Measurements from ENCODE around the gene AREG.

The AREG gene

DNA sequence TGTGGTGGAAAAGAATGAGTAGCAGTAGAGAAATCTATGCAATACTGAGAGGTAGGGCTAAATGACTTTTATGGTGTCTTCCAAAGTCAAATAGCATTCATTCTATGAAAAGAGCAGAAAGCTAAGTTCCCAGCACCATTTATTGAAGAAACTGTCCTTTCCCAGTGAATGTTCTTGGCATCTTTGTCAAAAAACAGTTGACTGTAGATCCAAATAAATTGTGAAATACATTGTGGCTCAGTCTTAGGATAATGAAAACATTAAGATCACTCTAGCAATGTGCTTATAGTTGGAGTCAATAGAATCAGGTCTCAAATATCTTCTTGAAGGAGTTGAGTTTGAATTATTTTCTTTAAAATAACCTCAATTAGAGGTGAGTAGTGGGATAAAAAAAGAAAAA, 19.4 kb downstream of the AREG start:
- no peak for DNase-seq

DNA sequence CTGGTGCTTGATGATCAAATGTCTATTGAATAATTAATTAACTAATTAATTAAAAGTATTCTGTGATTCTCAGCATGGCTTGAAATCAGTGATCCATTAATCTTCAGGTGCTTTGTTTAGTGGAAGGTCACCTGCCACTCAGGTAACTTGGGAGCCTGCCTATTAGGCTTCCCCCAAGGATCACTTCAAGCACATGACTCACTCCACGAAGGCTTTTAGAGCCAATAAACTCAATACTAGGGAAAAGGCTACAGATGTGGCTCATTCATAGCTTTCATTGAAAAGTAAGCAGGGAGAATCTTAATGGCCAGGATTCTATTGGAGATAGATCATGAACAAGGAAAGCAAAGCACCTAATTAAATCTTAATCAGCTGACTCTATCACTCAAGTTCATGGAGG, 21.3 kb downstream of the AREG start:
- no peak for DNase-seq

DNA sequence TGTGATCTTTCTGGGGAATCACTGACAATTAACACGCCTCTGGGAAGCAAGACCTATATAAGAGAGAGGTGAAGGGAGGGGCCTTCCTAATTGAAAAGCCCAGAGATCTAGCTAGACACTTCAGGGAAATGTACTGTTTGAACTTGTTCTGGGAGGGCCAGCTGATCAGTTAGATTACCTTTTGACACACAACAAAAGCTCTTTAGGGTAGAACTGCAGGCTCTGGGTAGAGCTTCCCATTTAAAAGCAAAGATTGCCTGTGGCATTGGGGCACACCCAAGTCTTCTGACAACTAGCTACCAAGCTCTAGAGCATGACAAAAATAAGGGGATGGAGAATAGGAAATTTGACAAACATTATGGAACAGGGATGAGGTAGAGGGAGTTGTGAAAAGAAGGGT, 26.3 kb downstream of the AREG start:
- DNase-seq, result no peak

DNA sequence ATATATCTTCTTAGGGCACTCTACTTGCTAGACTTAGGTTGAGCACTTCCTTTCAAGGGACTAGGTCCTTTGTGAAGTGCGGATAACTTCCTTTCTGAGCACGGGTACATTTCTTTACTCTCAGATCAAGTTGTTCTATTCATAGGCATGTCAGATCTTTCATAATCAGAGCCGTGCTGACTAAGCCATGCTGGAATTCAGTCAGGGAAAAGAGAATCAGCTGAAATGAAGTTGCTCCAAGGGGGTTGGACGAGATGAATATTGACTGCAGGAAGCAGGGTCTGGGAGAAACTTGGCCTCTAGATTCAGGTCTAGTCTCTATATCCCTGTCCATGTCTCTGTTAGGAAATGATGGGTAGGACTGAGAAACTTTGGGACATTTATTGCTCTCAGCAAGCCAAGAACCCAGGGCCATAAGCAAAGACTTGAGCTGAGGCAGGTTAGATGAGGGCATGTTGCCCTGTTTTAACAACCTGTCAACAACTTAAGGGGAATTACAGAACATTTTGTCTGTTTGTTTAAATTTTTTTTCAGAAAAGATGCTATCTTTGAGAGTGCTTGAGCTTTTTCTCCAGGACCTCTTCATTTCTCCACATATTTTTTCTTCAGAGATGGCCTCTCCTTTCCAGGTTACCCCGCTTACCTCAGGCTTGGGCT, 28.3 kb downstream of the AREG start:
- DNase-seq, result no peak

DNA sequence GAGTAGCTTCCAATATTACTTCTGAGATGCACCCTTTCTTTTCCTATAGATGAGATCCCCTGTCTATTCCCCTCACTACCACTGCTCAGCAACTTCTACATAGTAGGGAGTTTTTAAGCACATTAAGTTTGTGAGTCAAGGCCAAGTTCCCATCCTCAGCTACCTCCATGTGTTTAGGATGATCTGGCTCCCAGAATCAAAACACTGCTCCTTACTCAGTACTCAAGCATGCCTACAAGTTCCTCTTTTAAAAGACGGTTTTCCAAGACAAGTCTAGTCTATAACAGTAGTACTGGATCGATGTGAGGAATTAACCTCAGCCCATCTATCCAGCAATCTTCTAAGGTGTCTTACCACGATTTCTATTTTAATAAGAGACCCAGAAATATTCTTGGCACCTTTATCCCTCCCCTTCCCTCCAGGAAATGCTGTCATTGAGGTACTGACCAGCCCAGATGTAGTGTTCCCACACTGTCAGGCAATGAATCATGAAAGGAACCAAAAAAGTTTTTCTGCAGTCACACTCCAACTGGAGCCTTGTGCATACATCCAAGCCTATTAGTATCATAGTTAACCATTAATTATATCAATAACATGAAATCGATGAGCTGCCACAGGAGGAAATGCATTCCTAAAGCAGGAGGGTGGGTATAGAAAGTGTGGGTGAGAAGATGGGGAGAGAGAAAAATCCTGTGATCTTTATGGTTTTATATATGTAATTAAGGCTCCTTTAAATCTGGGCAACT, 29.6 kb downstream of the AREG start:
- DNase-seq, result no peak

DNA sequence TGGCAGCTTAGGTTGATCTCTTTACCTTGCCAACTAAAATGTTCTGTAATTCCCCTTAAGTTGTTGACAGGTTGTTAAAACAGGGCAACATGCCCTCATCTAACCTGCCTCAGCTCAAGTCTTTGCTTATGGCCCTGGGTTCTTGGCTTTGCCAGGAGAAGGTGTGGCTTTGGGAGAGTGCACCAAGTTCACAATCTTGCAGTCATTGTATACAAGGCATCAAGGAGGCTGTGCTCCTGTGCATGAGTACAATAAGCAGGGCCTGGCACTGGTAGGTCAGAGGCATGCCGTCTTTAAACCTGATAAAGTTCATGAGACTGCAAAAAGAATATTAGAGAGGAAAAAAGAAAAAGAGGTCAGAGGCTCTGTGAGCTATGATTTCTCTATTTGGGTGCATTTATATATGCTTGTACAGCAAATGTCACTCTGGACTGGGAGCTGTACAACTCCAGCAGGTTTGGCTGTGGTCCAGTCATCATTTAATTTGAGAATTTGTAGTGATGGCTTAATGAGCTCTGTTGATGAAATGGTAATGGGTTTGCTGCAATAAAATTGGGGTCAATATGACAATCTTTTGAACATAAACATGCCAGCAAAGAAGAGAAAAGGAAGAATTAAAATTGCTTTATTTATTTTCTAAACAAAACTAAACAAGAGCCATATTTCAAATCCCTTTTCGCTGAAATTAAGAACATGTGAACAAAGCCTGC, 30.3 kb downstream of the AREG start:
- no peak for DNase-seq

DNA sequence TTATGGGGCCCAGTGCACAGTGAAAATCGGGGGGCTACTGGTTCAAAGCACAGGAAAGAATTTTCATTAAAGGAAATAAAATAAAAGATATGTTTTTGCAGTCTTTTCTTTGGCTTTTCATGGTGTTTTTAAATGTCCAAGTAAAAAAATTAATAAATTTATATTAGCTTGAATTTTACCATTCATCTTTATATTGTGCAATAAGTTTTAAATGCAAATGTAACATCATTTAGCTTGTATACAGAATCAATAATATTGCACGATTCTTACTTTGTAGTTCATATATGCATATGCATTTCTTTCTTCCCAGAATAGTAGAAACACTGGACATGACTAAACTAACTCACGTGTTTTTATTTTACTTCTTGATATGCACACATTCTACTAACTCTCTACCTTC, 31.0 kb downstream of the AREG start:
- no peak for DNase-seq

DNA sequence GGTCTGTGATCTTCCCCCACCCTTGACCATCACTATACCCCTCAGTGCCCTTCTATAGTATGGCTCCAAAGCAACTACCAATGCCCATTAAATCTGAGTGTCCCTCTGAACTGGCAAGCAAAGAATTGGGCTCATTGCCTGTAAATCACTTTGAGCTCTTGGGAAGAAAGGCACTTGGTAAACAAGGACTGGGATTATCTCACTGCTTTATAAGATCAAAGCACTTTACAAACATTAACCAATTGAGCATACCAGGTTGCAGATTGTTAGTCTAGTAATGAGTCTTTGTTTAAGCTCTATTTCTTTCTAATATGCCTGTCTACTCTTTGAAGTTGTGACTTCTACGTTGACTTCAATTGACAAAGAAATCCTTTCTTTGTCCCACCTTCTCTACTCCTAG, 34.1 kb downstream of the AREG start:
- no peak for DNase-seq

DNA sequence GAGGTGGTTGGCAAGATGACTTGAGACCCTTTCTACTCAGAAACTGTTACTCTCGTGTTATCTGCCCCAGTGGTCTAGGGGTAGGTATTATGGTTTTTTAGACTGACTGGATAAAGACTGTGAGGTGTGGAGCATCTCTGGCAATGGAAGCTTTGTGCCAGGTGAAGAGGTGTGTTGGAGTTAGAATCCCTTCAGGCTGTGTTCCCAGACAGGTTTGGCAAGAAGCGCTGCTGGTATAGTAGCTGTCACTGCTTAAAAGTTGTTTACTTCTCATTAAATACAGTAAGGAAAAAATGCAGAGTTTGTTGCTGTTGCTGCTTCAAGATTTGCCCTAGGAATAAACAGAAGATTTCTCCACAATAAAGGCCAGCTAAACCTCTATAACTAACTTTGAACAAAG, 35.3 kb downstream of the AREG start:
- DNase-seq, result no peak

DNA sequence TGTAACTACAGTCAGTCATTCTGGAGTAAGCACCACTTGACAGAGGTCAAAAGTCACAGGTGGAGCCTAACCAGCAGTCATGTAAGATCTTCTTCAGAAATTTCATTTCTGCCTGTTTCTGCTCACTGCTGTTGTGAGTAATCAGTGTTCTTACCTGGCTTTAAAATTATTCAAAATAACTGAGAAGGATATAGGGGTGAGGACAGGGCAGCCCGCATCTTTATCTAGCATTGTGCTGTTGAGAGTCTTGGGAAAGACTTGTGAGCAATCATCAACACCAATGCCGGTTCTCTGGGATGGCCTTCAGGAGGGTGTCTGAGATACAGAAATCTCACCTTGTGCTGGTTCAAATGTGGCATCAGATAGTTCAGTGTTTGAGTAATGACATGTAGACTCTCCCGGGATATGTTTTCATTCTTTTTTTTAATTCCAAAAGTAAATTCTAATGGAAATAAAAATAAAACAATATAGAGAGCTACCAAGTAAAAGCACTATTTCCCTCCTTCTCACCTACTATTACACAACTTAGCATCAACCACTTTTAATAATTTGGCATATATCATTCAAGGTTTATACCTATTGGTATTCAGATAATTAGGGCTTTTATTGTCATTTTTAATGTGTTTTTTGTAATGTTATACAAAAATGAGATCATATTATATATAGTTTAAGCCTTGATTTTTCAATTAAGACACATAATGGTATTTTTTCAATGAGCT, 37.1 kb downstream of the AREG start:
- no peak for DNase-seq

DNA sequence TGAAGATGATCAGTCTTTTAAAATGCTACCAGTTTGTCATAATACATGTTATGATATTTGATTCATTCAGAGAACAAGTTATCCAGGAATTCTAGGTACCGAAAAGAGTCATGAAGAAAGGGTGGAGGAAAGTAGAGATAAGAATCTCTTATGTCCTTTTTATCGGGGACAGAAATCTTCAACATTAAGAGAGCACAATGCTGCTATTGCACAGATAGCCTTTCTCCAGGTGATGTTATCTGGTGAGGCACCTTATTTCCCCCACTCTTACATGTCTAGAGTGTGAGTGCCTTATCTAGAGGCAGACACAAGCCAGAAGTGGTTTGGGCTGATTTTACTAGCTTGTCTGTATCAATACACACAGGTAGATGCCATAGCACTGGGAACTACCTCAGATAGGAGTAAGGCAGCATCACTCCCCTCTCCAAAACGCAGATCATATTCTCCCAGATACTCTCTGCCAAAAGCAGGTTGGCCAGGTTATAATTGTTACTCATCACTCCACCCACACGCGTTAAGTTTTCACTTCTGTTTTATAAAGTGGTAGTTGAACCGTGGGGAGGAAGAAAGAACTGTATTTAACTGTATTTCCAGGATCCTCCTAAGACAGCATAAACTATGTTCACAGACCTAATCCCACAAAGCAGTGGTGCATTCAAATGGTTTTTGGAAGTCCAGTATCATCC, 38.4 kb downstream of the AREG start:
- DNase-seq, result no peak

DNA sequence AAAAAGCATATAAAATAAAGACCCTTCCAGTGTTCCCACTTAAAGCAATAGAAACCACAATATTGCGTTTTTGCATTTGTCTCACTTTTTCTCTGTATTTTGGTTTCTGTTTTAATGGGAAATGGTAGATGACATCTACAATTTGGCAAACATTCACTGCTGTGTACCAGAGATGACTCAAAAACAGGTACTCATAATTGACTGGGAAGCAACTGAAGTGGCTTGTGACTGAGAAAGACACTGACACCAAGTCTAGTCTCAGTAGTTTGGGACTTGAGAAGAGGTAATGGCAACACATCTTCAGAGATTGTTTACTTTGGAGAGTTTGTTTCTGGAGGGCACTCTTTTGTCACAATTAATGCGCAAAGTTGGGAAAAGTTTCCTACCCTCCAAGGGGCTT, 42.0 kb downstream of the AREG start:
- no peak for DNase-seq

DNA sequence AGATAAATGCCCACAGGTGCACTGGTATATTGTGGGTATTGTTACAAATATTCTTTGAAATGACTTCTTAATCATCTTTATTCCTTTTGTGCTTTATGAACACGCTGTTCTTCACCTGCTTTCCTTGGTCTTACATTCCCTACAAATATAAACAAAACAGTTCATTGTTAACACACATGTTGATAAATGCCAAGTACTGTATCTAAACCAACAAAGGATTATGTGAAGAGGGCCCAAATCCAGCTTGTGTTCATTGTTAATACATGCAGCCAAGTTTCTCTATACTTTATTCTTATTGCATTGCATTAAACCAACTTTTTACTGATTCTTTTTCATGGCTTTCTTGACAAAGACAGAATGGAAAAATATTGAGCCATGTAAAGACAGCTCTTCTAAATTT, 42.8 kb downstream of the AREG start:
- no peak for DNase-seq

DNA sequence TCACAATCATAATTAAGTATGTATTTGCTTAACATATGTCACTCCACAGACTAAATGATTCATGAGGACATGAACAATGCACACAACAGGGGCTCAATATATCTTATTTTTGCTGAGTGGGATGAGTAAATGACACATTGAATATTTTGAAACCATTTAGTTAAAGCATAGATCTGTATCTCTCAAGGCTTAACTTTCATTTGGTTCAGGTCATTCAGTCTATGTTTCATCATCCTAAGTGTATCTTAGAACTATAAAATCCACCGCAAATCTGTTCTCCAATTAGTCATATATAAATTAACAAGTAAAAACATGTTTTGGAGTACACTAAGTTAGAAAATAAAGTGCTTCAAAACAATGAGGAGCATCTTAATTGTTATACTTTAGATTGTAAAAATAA, 45.8 kb downstream of the AREG start:
- no peak for DNase-seq

DNA sequence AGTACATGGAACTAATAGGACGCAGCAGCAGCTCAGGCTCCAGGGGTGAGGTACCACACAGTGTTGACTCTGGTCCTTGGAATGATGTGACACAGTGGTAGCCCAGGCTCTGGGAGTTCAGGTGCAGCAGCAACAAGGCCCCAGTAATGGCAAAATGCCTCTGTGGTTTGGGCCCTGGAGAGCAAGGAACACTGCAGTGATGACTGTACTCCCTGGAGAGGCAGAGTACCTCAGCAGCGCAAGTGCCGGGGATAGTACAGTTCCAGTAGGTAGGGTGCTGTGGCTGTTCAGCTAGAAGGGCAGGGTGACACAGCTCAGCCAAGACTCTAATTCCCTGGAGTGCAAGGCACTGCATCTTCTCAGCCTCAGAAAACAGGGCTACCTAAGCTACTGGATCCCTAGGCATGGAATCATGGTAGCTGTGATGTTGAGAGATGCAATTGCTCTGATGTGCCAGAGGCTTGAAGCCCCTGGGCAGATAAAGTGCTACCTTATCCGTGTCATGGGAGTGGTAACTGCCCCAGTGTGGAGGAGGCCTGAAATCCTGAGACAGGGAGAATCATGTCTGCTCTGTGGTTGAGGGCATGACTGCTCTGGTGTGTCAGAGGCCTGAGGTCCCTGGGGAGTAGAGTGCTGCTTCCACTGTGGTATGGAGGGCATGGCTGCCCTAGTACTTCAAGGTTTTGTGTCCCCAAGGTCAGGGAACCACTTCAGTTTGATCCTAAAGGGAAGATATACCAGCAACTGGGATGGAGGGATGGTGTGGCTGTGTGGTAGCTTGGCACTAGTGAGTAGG, 55.2 kb downstream of the AREG start:
- DNase-seq, result no peak

DNA sequence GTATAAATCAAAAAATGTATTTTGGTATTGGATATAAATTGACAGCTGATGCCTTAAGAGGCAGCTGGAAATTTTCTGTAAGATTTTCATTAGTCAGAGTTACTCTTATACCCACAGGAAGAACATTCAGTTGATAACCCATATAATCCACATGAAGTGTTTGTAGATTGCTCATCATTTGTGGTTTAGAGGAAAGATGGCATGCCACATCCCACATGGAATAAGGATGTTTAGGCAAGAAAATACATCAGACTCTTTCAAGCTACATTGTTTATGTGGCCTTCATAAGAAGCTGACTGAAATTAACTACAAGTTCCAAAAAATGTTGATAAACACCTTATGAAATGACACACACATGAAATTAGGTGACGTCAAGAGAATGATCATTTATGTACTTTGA, 56.6 kb downstream of the AREG start:
- DNase-seq, result no peak

DNA sequence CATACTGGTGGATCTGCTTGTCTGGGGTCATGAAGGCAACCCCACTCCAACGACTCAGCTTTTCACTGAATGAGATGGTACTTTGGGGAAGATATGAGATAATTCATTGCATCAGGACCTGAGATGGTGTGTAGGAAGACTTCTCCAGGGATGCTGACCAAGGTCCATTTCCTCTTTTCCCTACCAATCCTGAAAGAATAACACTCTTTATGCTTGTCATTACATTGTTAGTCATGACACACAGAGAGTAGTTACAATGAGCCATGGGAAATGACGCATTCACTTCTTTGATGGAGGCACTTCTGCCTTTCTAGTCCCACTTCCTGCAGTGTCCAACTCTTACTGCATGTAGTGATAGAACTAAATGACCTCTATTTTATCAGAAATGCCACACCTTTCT, 58.6 kb downstream of the AREG start:
- no peak for DNase-seq

DNA sequence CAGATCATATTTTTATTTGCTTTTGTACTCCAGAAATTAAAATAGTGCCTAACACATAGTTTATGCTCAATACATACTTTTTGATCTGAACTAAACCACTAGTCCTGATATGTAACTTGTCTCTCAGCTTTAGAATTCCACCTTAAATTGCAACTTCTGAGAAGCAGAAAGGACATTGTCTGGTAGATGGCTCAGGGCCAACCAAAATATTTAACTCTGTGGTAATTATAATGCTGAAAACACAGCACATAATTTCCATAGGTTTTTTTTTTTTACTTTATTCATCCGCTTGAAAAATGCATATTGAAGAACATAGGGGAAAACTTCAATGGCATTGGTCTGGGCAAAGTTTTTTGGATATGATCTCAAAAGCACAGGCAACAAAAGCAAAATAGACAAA, 59.3 kb downstream of the AREG start:
- no peak for DNase-seq

Measured in NCI-H774 (cell line).